Smooth muscle cell (in vitro differentiated cells): ENCODE measurements around the gene PIGBOS1. TPM values are rescaled to one million over a fixed set of nuclear protein-coding genes. Genes with fewer than 3 reads are reported as not detected.

Experiments used
- DNase-seq: peaks from one replicate; lab custom pipeline; 2025; ENCODE audit not compliant: unreplicated experiment; lab: John Stamatoyannopoulos, UW
- H2AFZ ChIP-seq: fragments of 200-600 bp; sonication (generic); 2 replicates; pipeline ENCODE4 v1.6.0; 2016; ENCODE audit warnings: antibody characterized with exemption, low read depth, mild to moderate bottlenecking
- H3F3A ChIP-seq: fragments of 200-600 bp; sonication (generic); 2 replicates; pipeline ENCODE4 v1.6.0; 2017; ENCODE audit warnings: antibody characterized with exemption, low read depth
- H3K27ac ChIP-seq: fragments of 200-600 bp; sonication (generic); 2 replicates; pipeline ENCODE4 v1.5.1; 2016; ENCODE audit warnings: low read depth, mild to moderate bottlenecking
- H3K27me3 ChIP-seq: fragments of 200-600 bp; sonication (generic); 2 replicates; pipeline ENCODE4 v1.6.1; 2016; ENCODE audit warnings: low read depth, mild to moderate bottlenecking
- H3K36me3 ChIP-seq: fragments of 200-600 bp; sonication (generic); 2 replicates; pipeline ENCODE4 v1.5.1; 2016; ENCODE audit warnings: low read depth
- H3K4me1 ChIP-seq: fragments of 200-600 bp; sonication (generic); 2 replicates; pipeline ENCODE4 v1.5.1; 2016; ENCODE audit warnings: low read depth
- H3K4me2 ChIP-seq: fragments of 200-600 bp; sonication (generic); 2 replicates; pipeline ENCODE4 v1.6.0; 2016; ENCODE audit warnings: mild to moderate bottlenecking
- H3K4me3 ChIP-seq: fragments of 200-600 bp; sonication (generic); 2 replicates; pipeline ENCODE4 v1.5.1; 2016; ENCODE audit warnings: mild to moderate bottlenecking
- H3K79me2 ChIP-seq: fragments of 200-600 bp; sonication (generic); 2 replicates; pipeline ENCODE4 v1.6.0; 2016; ENCODE audit warnings: low read depth, mild to moderate bottlenecking
- H3K9ac ChIP-seq: fragments of 200-600 bp; sonication (generic); 2 replicates; pipeline ENCODE4 v1.6.0; 2016; ENCODE audit warnings: low read depth
- H3K9me3 ChIP-seq: fragments of 200-600 bp; sonication (generic); replicated peaks from 2 replicates; pipeline ENCODE4 v1.5.1; 2016; ENCODE audit warnings: low read depth
- H4K20me1 ChIP-seq: fragments of 200-600 bp; sonication (generic); 2 replicates; pipeline ENCODE4 v1.6.0; 2016; ENCODE audit warnings: low read depth
- CTCF ChIP-seq: fragments of 200-600 bp; sonication (generic); IDR thresholded peaks from 2 replicates; pipeline ENCODE4 v1.5.1; 2017; ENCODE audit warnings: borderline replicate concordance, mild to moderate bottlenecking, antibody characterized with exemption; ENCODE audit not compliant: insufficient read depth, poor library complexity, severe bottlenecking
- WGBS: methylation state at CpG from one replicate; pipeline ENCODE4 v1.1.7; 2016; ENCODE audit warnings: low lambda C conversion rate; 5-methylcytosine and 5-hydroxymethylcytosine counted together
- polyA plus RNA-seq: library from polyadenylated mRNA; unstranded; fragments of >200 nt; fragmentation: Nextera tagmentation; extraction: Ambion mirVana; gene quantifications from 2 replicates; pipeline ENCODE4 v1.2.1, GENCODE V29; 2016
- total RNA-seq: library from RNA; depleted of rRNA; stranded (reverse); fragments of >200 nt; gene quantifications from 2 replicates; pipeline ENCODE4 v1.2.3, GENCODE V29; 2014

PIGBOS1 gene
- total and polyA plus RNA-seq, 2 experiments from 2014 or later = 14.6 to 25.0 TPM

- TF ChIP-seq CTCF = no peak
- no peak overlapping the region for H2AFZ ChIP-seq
- H3K4me3 ChIP-seq = no peak overlapping the region
- H4K20me1 ChIP-seq = no peaks in the 10 kb centered on the region
- no peaks in the 10 kb centered on the region for H3K4me1 ChIP-seq
- 75% methylated on average over 2 of the region's 2 CpGs for WGBS
- H3K9me3 ChIP-seq = no peaks in the 10 kb centered on the region
- DNase-seq = no peak
- H3K27me3 ChIP-seq = no peaks in the 10 kb centered on the region
- H3F3A ChIP-seq = no peaks in the 10 kb centered on the region
- no peak overlapping the region for H3K4me2 ChIP-seq
- peaks cover 7% of the 10 kb centered on the region for H3K36me3 ChIP-seq
- H3K79me2 ChIP-seq = no peaks in the 10 kb centered on the region
- no peak overlapping the region for H3K9ac ChIP-seq
- H3K27ac ChIP-seq = no peak overlapping the region
Measured at GRCh38 chr15:55353025-55353424, 34.1 kb upstream of the PIGBOS1 start.

- WGBS = 92% methylated on average over 2 of the region's 2 CpGs
- H3K27ac ChIP-seq = no peak overlapping the region
- no peaks in the 10 kb centered on the region for H3K4me1 ChIP-seq
- no peak for DNase-seq
- no peak overlapping the region for H3K4me2 ChIP-seq
- no peaks in the 10 kb centered on the region for H4K20me1 ChIP-seq
- H2AFZ ChIP-seq = no peak overlapping the region
- no peak overlapping the region for H3K9ac ChIP-seq
- H3K4me3 ChIP-seq = no peak overlapping the region
- H3K9me3 ChIP-seq = no peaks in the 10 kb centered on the region
- H3K36me3 ChIP-seq = no peaks in the 10 kb centered on the region
- H3K27me3 ChIP-seq = no peaks in the 10 kb centered on the region
- TF ChIP-seq CTCF = no peak
- no peaks in the 10 kb centered on the region for H3F3A ChIP-seq
- H3K79me2 ChIP-seq = no peaks in the 10 kb centered on the region
Measured at GRCh38 chr15:55349282-55349681, 30.4 kb upstream of the PIGBOS1 start.

- H3K79me2 ChIP-seq = no peaks in the 10 kb centered on the region
- no peaks in the 10 kb centered on the region for H3K36me3 ChIP-seq
- no peaks in the 10 kb centered on the region for H3K27me3 ChIP-seq
- H3K4me3 ChIP-seq = no peak overlapping the region
- H3K9me3 ChIP-seq = no peaks in the 10 kb centered on the region
- H3K4me2 ChIP-seq = no peak overlapping the region
- no peak for TF ChIP-seq CTCF
- no peak overlapping the region for H3K9ac ChIP-seq
- no peaks in the 10 kb centered on the region for H4K20me1 ChIP-seq
- H3F3A ChIP-seq = no peaks in the 10 kb centered on the region
- no peaks in the 10 kb centered on the region for H3K4me1 ChIP-seq
- DNase-seq = no peak
- no peak overlapping the region for H2AFZ ChIP-seq
- no peak overlapping the region for H3K27ac ChIP-seq
- WGBS = 75% methylated on average over 4 of the region's 4 CpGs
Measured at GRCh38 chr15:55348281-55348778, 29.4 kb upstream of the PIGBOS1 start.

- DNase-seq = no peak
- 79% methylated on average over 2 of the region's 2 CpGs for WGBS
- Histone ChIP-seq H3K9me3 (no peaks in the 10 kb centered on the region), H3F3A (no peaks in the 10 kb centered on the region), H3K4me3 (no peak overlapping the region), H3K4me1 (no peaks in the 10 kb centered on the region), H3K79me2 (no peaks in the 10 kb centered on the region), H3K9ac (no peak overlapping the region), H3K36me3 (peaks cover 3% of the 10 kb centered on the region), H3K4me2 (no peak overlapping the region), H3K27ac (no peak overlapping the region), H4K20me1 (no peaks in the 10 kb centered on the region), H2AFZ (no peak overlapping the region), H3K27me3 (no peaks in the 10 kb centered on the region)
- no peak for TF ChIP-seq CTCF
Measured at GRCh38 chr15:55344206-55344605, 25.3 kb upstream of the PIGBOS1 start.
